ENCODE data around the gene TMEM86B. TPM values are rescaled to one million over a fixed set of nuclear protein-coding genes. Genes with fewer than 3 reads are reported as not detected.

The TMEM86B gene
- total and polyA plus RNA-seq, 2 donors (not counting 3 experiments of a cell fraction or from before 2014, with no cell fraction given): 4.5 to 5.4 TPM

DNA sequence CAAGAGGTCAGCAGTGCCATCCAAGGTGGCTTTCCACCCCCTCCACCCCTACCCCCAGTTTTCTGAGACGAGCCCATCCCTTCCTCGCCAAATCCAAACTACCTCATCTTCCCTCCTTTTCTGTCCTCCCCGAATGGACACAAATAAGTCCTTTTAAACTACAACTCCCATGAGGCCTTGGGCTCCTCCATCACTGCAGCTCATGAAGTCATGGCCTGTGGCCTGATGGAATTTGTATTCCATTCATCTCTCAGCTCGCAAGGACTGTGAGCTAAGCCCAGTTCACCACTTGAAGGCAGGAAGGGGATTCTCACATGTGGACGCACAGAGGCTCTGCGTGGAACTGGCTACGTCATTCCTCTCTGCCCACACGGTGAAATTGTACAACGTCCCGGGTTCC is 31.8 kb downstream of the TMEM86B start:
- Histone ChIP-seq H3K27ac (ENCODE audit: insufficient read depth, low read depth, low read length) (no peak overlapping the region), H3K79me2 (ENCODE audit: control insufficient read depth, insufficient read depth, low read length) (no peaks in the 10 kb centered on the region), H2AFZ (ENCODE audit: low read depth, low read length) (no peak overlapping the region), H3K4me3 (replicated peaks in 1 of 3; ENCODE audit: insufficient read depth in 1 of 3, low read depth in 1 of 3, low read length in 3 of 3) (no peak overlapping the region), H3K4me2 (ENCODE audit: insufficient read depth, low read length) (no peak overlapping the region), H4K20me1 (replicated peaks; ENCODE audit: control insufficient read depth, extremely low read depth, insufficient read depth, low read length) (no peaks in the 10 kb centered on the region), H3K9me3 (replicated peaks; ENCODE audit: control insufficient read depth, insufficient read depth, low read length) (no peaks in the 10 kb centered on the region), H3K9ac (replicated peaks; ENCODE audit: extremely low read depth, insufficient read depth, low read length) (no peak overlapping the region), H3K36me3 (ENCODE audit: control insufficient read depth in 2 of 2, extremely low read depth in 1 of 2, insufficient read depth in 2 of 2, low read length in 2 of 2) (no peaks in the 10 kb centered on the region), H3K9me1 (replicated peaks; ENCODE audit: control insufficient read depth, extremely low read depth, insufficient read depth, low read length) (no peaks in the 10 kb centered on the region), H3K4me1 (ENCODE audit: control insufficient read depth, extremely low read depth, insufficient read depth, low read length) (no peaks in the 10 kb centered on the region), H3K27me3 (ENCODE audit: control insufficient read depth in 2 of 2, insufficient read depth in 2 of 2, low read length in 2 of 2) (no peaks in the 10 kb centered on the region)
- DNase-seq (ENCODE audit: low read depth, low spot score) (no peak), FAIRE-seq (no peak)
- intact Hi-C loops (cut with micrococcal nuclease) (no loop called here), dilution Hi-C loops (cut with MboI; ENCODE audit: extremely low pct_ligation_motif_present, low sequenced_read_pairs) (no loop called here)
- ChIA-PET POLR2A (no interaction called here), CTCF (no interaction called here)
- TF ChIP-seq, protein P1, sequence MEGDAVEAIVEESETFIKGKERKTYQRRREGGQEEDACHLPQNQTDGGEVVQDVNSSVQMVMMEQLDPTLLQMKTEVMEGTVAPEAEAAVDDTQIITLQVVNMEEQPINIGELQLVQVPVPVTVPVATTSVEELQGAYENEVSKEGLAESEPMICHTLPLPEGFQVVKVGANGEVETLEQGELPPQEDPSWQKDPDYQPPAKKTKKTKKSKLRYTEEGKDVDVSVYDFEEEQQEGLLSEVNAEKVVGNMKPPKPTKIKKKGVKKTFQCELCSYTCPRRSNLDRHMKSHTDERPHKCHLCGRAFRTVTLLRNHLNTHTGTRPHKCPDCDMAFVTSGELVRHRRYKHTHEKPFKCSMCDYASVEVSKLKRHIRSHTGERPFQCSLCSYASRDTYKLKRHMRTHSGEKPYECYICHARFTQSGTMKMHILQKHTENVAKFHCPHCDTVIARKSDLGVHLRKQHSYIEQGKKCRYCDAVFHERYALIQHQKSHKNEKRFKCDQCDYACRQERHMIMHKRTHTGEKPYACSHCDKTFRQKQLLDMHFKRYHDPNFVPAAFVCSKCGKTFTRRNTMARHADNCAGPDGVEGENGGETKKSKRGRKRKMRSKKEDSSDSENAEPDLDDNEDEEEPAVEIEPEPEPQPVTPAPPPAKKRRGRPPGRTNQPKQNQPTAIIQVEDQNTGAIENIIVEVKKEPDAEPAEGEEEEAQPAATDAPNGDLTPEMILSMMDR (IDR thresholded peaks at IDR 0.05; ENCODE audit: extremely low read depth in 1 of 2, insufficient read depth in 1 of 2, low read depth in 1 of 2, low read length in 2 of 2): no peak
- no peak for TF ChIP-seq FOS (IDR thresholded peaks at IDR 0.05; ENCODE audit: borderline replicate concordance, insufficient read depth, low read length)
- BruUV-seq (replicated peaks): no TSS peak

DNA sequence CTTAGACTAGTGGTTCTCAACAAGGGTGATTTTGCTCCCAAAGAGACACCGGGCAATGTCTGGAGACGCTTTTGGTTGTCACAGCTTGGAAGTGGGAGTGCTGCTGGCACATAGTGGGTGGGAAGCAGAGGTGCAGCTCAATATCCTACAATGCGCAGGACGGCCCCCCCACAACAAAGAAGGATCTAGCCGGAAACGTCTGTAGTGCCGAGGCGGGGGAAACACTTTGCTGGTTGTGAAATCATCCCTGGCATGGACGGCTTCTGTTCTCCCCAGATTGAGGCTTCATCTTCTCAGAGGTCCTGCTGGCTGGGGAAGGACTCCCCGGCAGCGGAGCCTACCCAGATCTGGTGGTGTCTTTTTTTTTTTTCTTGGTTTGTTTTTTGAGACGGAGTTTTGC is 35.1 kb downstream of the TMEM86B start:
- FAIRE-seq (no peak), DNase-seq (ENCODE audit: low read depth, low spot score) (no peak)
- no peak overlapping the region for H3K4me3 ChIP-seq (replicated peaks in 1 of 3; ENCODE audit: insufficient read depth in 1 of 3, low read depth in 1 of 3, low read length in 3 of 3)
- ChIA-PET POLR2A (no interaction called here), CTCF (interaction anchor here (0.6 to 1.2 kb wide), 6 partner anchors 10 to 244 kb away, joined by 3 to 4 read pairs (median 3); partner anchors contain the start of genes DNAAF3 and SYT5)
- no peak overlapping the region for H2AFZ ChIP-seq (ENCODE audit: low read depth, low read length)
- H3K9me1 ChIP-seq (replicated peaks; ENCODE audit: control insufficient read depth, extremely low read depth, insufficient read depth, low read length): no peaks in the 10 kb centered on the region
- dilution Hi-C loops (cut with MboI; ENCODE audit: extremely low pct_ligation_motif_present, low sequenced_read_pairs) (no loop called here), intact Hi-C loops (cut with micrococcal nuclease) (no loop called here)
- H3K27ac ChIP-seq (ENCODE audit: insufficient read depth, low read depth, low read length): no peak overlapping the region
- no peaks in the 10 kb centered on the region for H3K79me2 ChIP-seq (ENCODE audit: control insufficient read depth, insufficient read depth, low read length)
- H3K4me1 ChIP-seq (ENCODE audit: control insufficient read depth, extremely low read depth, insufficient read depth, low read length): peaks cover 4% of the 10 kb centered on the region
- BruUV-seq (replicated peaks): no TSS peak
- TF ChIP-seq JUN (IDR thresholded peaks at IDR 0.05; ENCODE audit: borderline replicate concordance, insufficient read depth, insufficient read length, low read depth) (no peak), FOS (IDR thresholded peaks at IDR 0.05; ENCODE audit: borderline replicate concordance, insufficient read depth, low read length) (no peak), EZH2 (IDR thresholded peaks at IDR 0.05; ENCODE audit: borderline replicate concordance, low read depth, low read length, severe bottlenecking) (no peak), GATA2 (IDR thresholded peaks at IDR 0.05; ENCODE audit: insufficient read depth, insufficient read length, low read depth, low read length) (no peak), POLR2A (IDR thresholded peaks at IDR 0.05; ENCODE audit: low read depth, low read length) (no peak), MYC (IDR thresholded peaks at IDR 0.05; ENCODE audit: low read depth, low read length) (no peak), POLR2AphosphoS5 (IDR thresholded peaks at IDR 0.05; ENCODE audit: insufficient read depth, low read depth, low read length) (no peak)
- TF ChIP-seq, protein P2, sequence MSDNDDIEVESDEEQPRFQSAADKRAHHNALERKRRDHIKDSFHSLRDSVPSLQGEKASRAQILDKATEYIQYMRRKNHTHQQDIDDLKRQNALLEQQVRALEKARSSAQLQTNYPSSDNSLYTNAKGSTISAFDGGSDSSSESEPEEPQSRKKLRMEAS (IDR thresholded peaks at IDR 0.05; ENCODE audit: insufficient read depth, insufficient read length): no peak
- TF ChIP-seq, protein P1 (IDR thresholded peaks at IDR 0.05; ENCODE audit: extremely low read depth in 1 of 2, insufficient read depth in 1 of 2, low read depth in 1 of 2, low read length in 2 of 2): no peak
- no peak overlapping the region for H3K9ac ChIP-seq (replicated peaks; ENCODE audit: extremely low read depth, insufficient read depth, low read length)
- no peaks in the 10 kb centered on the region for H3K9me3 ChIP-seq (replicated peaks; ENCODE audit: control insufficient read depth, insufficient read depth, low read length)
- no peak overlapping the region for H3K4me2 ChIP-seq (ENCODE audit: insufficient read depth, low read length)
- H3K27me3 ChIP-seq (ENCODE audit: control insufficient read depth in 2 of 2, insufficient read depth in 2 of 2, low read length in 2 of 2): no peaks in the 10 kb centered on the region
- no peaks in the 10 kb centered on the region for H3K36me3 ChIP-seq (ENCODE audit: control insufficient read depth in 2 of 2, extremely low read depth in 1 of 2, insufficient read depth in 2 of 2, low read length in 2 of 2)
- H4K20me1 ChIP-seq (replicated peaks; ENCODE audit: control insufficient read depth, extremely low read depth, insufficient read depth, low read length): no peaks in the 10 kb centered on the region
